Osteoblast (primary cell): ENCODE data around the gene WDR45. TPM values are rescaled to one million over a fixed set of nuclear protein-coding genes. Genes with fewer than 3 reads are reported as not detected.

ENCODE experiments used
- DNase-seq: peaks from one replicate; pipeline ENCODE4 v3.0.0; 2011; ENCODE audit warnings: low spot score, mixed read lengths; ENCODE audit not compliant: insufficient read length; ENCODE audit errors: missing footprints
- H2AFZ ChIP-seq: 2 replicates; pipeline ENCODE4 v1.6.0; 2011; ENCODE audit warnings: mild to moderate bottlenecking, low read length
- H3K27ac ChIP-seq: 2 replicates; pipeline ENCODE4 v1.5.1; 2011; ENCODE audit warnings: mild to moderate bottlenecking, low read depth, low read length, moderate library complexity
- H3K27me3 ChIP-seq: 2 replicates; pipeline ENCODE4 v1.6.0; 2012; ENCODE audit warnings: mild to moderate bottlenecking, control low read depth, inconsistent platforms, low read length, moderate library complexity; ENCODE audit not compliant: insufficient read depth
- H3K36me3 ChIP-seq: 2 replicates; pipeline ENCODE4 v1.5.1; 2011; ENCODE audit warnings: mild to moderate bottlenecking, low read length, control low read depth, moderate library complexity; ENCODE audit not compliant: insufficient read depth
- H3K4me1 ChIP-seq: 2 replicates; pipeline ENCODE4 v1.5.1; 2011; ENCODE audit warnings: mild to moderate bottlenecking, low read length, control low read depth, moderate library complexity; ENCODE audit not compliant: insufficient read depth
- H3K4me2 ChIP-seq: 2 replicates; pipeline ENCODE4 v1.6.0; 2011; ENCODE audit warnings: mild to moderate bottlenecking, low read length; ENCODE audit not compliant: insufficient read depth
- H3K4me3 ChIP-seq: fragments of 200-600 bp; sonication (generic); 3 replicates; pipeline ENCODE4 v1.5.1; 2012; ENCODE audit warnings: mild to moderate bottlenecking, low read length, inconsistent platforms; ENCODE audit not compliant: insufficient read depth
- H3K79me2 ChIP-seq: 2 replicates; pipeline ENCODE4 v1.6.0; 2012; ENCODE audit warnings: mild to moderate bottlenecking, low read length, control low read depth, inconsistent platforms; ENCODE audit not compliant: insufficient read depth
- H3K9me3 ChIP-seq: 2 replicates; pipeline ENCODE4 v1.5.1; 2011; ENCODE audit warnings: low read depth, low read length, control low read depth
- H4K20me1 ChIP-seq: 2 replicates; pipeline ENCODE4 v1.6.0; 2012; ENCODE audit warnings: mild to moderate bottlenecking, low read length, control low read depth; ENCODE audit not compliant: insufficient read depth
- total RNA-seq: library from RNA; depleted of rRNA; stranded (reverse); fragments of >200 nt; gene quantifications from 2 replicates; pipeline ENCODE4 v1.2.3, GENCODE V29; 2012
- TF ChIP-seq, protein P1 (sequence below): IDR thresholded peaks from 2 replicates; pipeline ENCODE4 v1.5.1; 2011; ENCODE audit warnings: mild to moderate bottlenecking, low read depth, low read length, moderate library complexity; ENCODE audit errors: extremely low read depth

The WDR45 gene
- total RNA-seq, 1 donor = 86.5 TPM

DNA sequence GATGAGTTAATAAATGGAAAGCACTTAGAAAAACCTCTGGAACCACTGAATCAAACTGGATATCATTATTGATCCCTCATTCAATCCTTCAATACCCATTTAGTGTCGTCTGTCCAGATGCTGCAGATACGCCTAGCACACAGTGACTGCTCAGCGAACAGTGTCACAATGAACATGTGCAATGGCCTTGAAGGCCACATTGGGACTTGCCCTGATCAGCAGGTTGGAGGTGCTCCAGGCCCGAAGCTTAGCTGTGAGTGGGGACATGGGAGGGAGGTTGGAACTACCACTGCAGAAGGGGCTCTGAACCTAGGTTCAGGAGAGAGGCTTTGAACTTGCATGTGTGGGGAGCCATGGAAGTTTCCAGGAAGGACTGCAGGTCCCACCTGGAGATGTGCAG lies 26.6 kb upstream of the WDR45 start:
- no peak for DNase-seq
- no peak overlapping the region for H3K4me3 ChIP-seq
- H4K20me1 ChIP-seq = no peaks in the 10 kb centered on the region
- no peak overlapping the region for H3K4me2 ChIP-seq
- no peaks in the 10 kb centered on the region for H3K36me3 ChIP-seq
- H3K27me3 ChIP-seq = no peaks in the 10 kb centered on the region
- no peak overlapping the region for H3K27ac ChIP-seq
- no peak overlapping the region for H2AFZ ChIP-seq
- TF ChIP-seq, protein P1, sequence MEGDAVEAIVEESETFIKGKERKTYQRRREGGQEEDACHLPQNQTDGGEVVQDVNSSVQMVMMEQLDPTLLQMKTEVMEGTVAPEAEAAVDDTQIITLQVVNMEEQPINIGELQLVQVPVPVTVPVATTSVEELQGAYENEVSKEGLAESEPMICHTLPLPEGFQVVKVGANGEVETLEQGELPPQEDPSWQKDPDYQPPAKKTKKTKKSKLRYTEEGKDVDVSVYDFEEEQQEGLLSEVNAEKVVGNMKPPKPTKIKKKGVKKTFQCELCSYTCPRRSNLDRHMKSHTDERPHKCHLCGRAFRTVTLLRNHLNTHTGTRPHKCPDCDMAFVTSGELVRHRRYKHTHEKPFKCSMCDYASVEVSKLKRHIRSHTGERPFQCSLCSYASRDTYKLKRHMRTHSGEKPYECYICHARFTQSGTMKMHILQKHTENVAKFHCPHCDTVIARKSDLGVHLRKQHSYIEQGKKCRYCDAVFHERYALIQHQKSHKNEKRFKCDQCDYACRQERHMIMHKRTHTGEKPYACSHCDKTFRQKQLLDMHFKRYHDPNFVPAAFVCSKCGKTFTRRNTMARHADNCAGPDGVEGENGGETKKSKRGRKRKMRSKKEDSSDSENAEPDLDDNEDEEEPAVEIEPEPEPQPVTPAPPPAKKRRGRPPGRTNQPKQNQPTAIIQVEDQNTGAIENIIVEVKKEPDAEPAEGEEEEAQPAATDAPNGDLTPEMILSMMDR = no peak
- H3K9me3 ChIP-seq = no peaks in the 10 kb centered on the region
- H3K79me2 ChIP-seq = no peaks in the 10 kb centered on the region
- no peaks in the 10 kb centered on the region for H3K4me1 ChIP-seq

DNA sequence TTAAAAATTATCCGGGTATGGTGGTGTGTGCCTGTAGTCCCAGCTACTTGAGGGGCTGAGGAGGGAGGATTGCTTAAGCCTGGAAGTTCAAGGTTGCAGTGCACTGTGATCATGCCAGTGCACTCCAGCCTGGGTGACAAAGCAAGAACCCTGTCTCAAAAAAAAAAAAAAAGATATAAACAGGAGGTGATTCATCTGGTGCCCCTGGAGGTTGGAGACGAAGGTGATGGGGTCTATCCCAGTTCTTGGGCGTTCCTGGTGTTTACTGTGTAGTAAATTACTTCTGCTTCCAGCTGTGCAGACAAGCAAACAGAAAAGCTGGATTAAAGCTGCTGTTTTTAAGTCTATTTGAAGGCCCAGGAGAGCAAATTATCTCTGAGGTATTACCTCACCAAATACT lies 23.9 kb upstream of the WDR45 start:
- H3K27ac ChIP-seq = no peak overlapping the region
- H2AFZ ChIP-seq = no peak overlapping the region
- no peak for DNase-seq
- TF ChIP-seq, protein P1 = no peak
- no peaks in the 10 kb centered on the region for H3K27me3 ChIP-seq
- H3K36me3 ChIP-seq = no peaks in the 10 kb centered on the region
- no peaks in the 10 kb centered on the region for H4K20me1 ChIP-seq
- no peak overlapping the region for H3K4me3 ChIP-seq
- no peaks in the 10 kb centered on the region for H3K9me3 ChIP-seq
- H3K79me2 ChIP-seq = no peaks in the 10 kb centered on the region
- no peaks in the 10 kb centered on the region for H3K4me1 ChIP-seq
- no peak overlapping the region for H3K4me2 ChIP-seq

DNA sequence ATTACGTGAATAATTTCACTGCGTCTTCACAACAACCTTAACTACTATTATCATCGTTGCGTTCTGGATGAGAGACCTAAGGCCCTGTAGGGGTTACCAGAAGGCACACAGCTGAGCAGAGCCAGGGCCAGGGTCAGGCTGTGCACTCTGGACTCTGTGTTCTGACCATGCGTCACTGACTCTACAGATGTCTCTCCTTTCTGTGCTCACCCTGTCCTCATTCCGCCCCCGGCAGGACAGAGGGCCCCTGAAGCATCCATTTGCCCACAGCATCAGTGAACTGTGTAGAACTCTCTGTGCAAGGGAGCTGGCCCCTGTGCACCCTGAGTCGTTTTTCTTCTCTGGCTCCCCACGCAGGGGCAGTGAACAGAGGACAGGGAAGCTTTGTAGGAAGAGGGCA lies 22.5 kb upstream of the WDR45 start:
- H3K4me3 ChIP-seq = no peak overlapping the region
- DNase-seq = no peak
- no peaks in the 10 kb centered on the region for H3K9me3 ChIP-seq
- TF ChIP-seq, protein P1 = no peak
- H3K27me3 ChIP-seq = no peaks in the 10 kb centered on the region
- H4K20me1 ChIP-seq = no peaks in the 10 kb centered on the region
- H3K4me2 ChIP-seq = no peak overlapping the region
- H3K79me2 ChIP-seq = no peaks in the 10 kb centered on the region
- H2AFZ ChIP-seq = no peak overlapping the region
- H3K27ac ChIP-seq = no peak overlapping the region
- H3K36me3 ChIP-seq = no peaks in the 10 kb centered on the region
- H3K4me1 ChIP-seq = no peaks in the 10 kb centered on the region

DNA sequence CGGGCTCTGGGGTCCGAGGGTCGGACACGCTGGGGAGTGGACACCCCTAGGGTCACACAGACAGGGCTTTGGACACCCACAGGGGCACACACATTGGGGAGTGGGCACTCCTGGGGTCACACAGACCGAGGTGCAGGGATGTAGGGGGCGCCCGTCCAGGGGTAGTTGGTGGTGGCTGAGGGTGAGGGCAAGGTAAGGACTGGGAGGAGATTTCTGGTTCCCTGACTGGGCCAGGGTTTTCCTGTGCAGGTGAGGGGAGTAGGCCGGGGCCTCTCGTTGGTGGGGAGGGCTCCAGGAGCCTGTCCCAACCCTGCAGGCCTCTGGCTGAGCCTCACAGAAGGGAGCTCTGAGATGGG lies 21.9 kb upstream of the WDR45 start:
- Histone ChIP-seq H3K36me3 (no peaks in the 10 kb centered on the region), H4K20me1 (no peaks in the 10 kb centered on the region), H3K27me3 (no peaks in the 10 kb centered on the region), H2AFZ (no peak overlapping the region), H3K4me1 (no peaks in the 10 kb centered on the region), H3K27ac (no peak overlapping the region), H3K4me3 (peak overlapping the region; percentile 82), H3K79me2 (no peaks in the 10 kb centered on the region), H3K9me3 (no peaks in the 10 kb centered on the region), H3K4me2 (peak overlapping the region; percentile 86)
- DNase-seq = peak; percentile 55
- TF ChIP-seq, protein P1 = no peak
